ENCODE measurements around the gene OR2V2. TPM values are rescaled to one million over a fixed set of nuclear protein-coding genes. Genes with fewer than 3 reads are reported as not detected.

The OR2V2 gene
- polyA plus RNA-seq, 1 donor from 2014 or later, result not detected

- H2AFZ ChIP-seq (ENCODE audit: low read depth, low read length), result no peak overlapping the region
- H3K36me3 ChIP-seq (ENCODE audit: insufficient read depth, low read length), result no peaks in the 10 kb centered on the region
- peaks cover 84% of the 10 kb centered on the region for H3K27me3 ChIP-seq (ENCODE audit: insufficient read depth, low read depth, low read length)
- no peak overlapping the region for H3K4me2 ChIP-seq (ENCODE audit: low read length)
- H4K20me1 ChIP-seq (ENCODE audit: insufficient read depth), result no peaks in the 10 kb centered on the region
- no peaks in the 10 kb centered on the region for H3K9me3 ChIP-seq (ENCODE audit: low read length)
- no peak for TF ChIP-seq TAF1 (IDR thresholded peaks at IDR 0.05; ENCODE audit: low read depth)
- no peaks in the 10 kb centered on the region for H3K9me2 ChIP-seq (ENCODE audit: insufficient read depth, low read length)
- H3F3A ChIP-seq (ENCODE audit: insufficient read depth, low read length, poor library complexity, severe bottlenecking), result no peaks in the 10 kb centered on the region
- no peaks in the 10 kb centered on the region for H3K79me2 ChIP-seq (replicated peaks; ENCODE audit: insufficient read depth, low read length)
- no peak overlapping the region for H3K4me3 ChIP-seq (ENCODE audit: low read length)
- no peak overlapping the region for H3K27ac ChIP-seq (ENCODE audit: low read length)
- H3K9ac ChIP-seq (ENCODE audit: low read length), result no peak overlapping the region
Observed at GRCh38 chr5:181171782-181172181, 24.4 kb downstream of the OR2V2 start.

- Histone ChIP-seq H3K9me2 (ENCODE audit: insufficient read depth, low read length) (no peaks in the 10 kb centered on the region), H3K27me3 (ENCODE audit: insufficient read depth, low read depth, low read length) (peaks cover 72% of the 10 kb centered on the region), H2AFZ (ENCODE audit: low read depth, low read length) (no peak overlapping the region), H3K9me3 (ENCODE audit: low read length) (no peaks in the 10 kb centered on the region), H3K9ac (ENCODE audit: low read length) (no peak overlapping the region), H3F3A (ENCODE audit: insufficient read depth, low read length, poor library complexity, severe bottlenecking) (no peaks in the 10 kb centered on the region), H3K4me3 (ENCODE audit: low read length) (peak overlapping the region; percentile 61), H3K27ac (ENCODE audit: low read length) (no peak overlapping the region), H3K79me2 (replicated peaks; ENCODE audit: insufficient read depth, low read length) (no peaks in the 10 kb centered on the region), H3K36me3 (ENCODE audit: insufficient read depth, low read length) (no peaks in the 10 kb centered on the region), H4K20me1 (ENCODE audit: insufficient read depth) (no peaks in the 10 kb centered on the region), H3K4me2 (ENCODE audit: low read length) (no peak overlapping the region)
- no peak for TF ChIP-seq CTCF (IDR thresholded peaks at IDR 0.05; ENCODE audit: poor library complexity, severe bottlenecking)
- no peak for TF ChIP-seq POLR2AphosphoS5 (IDR thresholded peaks at IDR 0.05)
- TF ChIP-seq MXI1 (conservative IDR thresholded peaks at IDR 0.05; ENCODE audit: poor library complexity, severe bottlenecking), result no peak
- no peak for TF ChIP-seq REST (IDR thresholded peaks at IDR 0.05; ENCODE audit: borderline replicate concordance)
- TF ChIP-seq TAF1 (IDR thresholded peaks at IDR 0.05; ENCODE audit: low read depth), result no peak
- no peak for TF ChIP-seq EZH2 (IDR thresholded peaks at IDR 0.05; ENCODE audit: borderline replicate concordance, insufficient read depth, low read length, poor library complexity, severe bottlenecking)
- TF ChIP-seq EP300 (conservative IDR thresholded peaks at IDR 0.05; ENCODE audit: poor library complexity, severe bottlenecking), result no peak
- no peak for TF ChIP-seq RAD21 (conservative IDR thresholded peaks at IDR 0.05)
- no peak for TF ChIP-seq SMC3 (conservative IDR thresholded peaks at IDR 0.05; ENCODE audit: poor library complexity)
Observed at GRCh38 chr5:181173027-181173419, 25.6 kb downstream of the OR2V2 start.
